DND-41 (cell line): ENCODE data around the gene CENPS.

Experiments used
- CTCF ChIP-seq: IDR thresholded peaks from 2 replicates; pipeline ENCODE4 v1.5.1; 2012; ENCODE audit warnings: borderline replicate concordance, low read length, moderate library complexity, mild to moderate bottlenecking; ENCODE audit not compliant: poor library complexity, severe bottlenecking; ENCODE audit errors: extremely low read depth
- EZH2 ChIP-seq: IDR thresholded peaks from 3 replicates; pipeline ENCODE4 v1.6.1; 2012; ENCODE audit warnings: borderline replicate concordance, low read depth, mild to moderate bottlenecking, moderate library complexity, low read length, inconsistent platforms; ENCODE audit not compliant: severe bottlenecking

DNA sequence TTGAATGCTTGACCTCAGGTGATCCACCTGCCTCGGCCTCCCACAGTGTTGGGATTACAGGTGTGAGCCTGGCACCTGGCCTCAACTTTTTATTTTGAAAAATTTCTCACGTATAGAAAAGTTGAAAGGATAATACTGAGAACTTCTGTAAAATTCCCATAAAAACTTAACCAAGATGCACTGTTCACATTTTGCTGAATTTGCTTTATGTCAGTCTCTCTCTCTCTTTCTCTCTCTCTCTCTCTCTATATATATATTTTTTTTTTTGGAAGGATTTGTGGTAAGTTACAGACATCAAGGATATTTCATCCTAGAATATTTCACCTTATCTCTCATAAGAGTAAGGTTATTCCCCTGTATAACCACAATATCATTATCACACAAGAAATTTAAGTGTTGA, 50.4 kb downstream of the CENPS start:
- TF ChIP-seq EZH2 (no peak), CTCF (no peak)
